ENCODE measurements around the gene AKT2.

Gene AKT2

DNA sequence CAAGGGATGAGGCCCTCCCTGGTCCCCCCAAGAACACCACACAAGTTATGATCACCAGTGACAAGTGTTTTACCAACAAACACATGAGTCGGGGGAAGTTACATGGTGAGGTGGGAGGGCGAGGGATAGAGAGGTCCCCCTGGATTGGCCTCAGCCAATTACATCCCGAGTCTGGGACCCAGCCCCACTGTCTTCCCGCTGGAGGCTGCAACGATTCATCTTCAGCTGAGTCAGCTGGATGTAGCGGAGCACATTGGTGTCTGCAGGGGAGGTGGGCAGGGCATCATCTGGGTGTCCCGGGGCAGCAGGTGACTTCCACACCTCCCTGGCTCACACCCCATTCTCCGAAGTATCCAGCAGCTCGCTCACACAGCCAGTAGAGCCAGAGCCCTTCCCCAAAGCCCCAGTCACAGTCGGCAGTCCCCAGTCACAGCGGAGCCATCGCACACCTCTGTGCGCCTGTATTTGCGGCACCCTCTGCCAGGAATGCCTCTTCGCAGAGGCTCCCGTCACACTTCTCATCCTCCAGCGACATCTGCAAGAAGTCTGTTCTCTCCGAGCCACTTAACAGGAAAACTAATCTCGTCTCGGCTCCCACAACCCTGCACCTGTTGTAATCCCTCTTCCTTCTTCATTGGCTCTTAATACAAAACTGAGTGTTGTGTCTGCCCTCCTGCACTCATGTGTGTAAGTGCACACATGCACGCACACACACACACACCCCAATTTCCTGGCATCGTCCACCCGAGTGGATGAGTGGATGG is 69.0 kb downstream of the AKT2 start:
- no peak for DNase-seq

DNA sequence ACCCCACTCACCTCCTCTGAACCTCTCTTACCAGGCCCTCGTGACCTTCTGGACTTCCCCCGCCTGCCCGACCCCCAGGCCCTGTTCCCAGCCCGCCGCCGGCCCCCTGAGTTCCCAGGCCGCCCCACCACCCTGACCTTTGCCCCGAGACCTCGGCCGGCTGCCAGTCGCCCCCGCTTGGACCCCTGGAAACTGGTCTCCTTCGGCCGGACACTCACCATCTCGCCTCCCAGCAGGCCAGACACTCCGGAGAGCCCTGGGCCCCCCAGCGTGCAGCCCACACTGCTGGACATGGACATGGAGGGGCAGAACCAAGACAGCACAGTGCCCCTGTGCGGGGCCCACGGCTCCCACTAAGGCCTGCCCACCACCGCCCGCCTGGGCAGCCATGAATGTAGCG is 70.2 kb downstream of the AKT2 start:
- DNase-seq: no peak

DNA sequence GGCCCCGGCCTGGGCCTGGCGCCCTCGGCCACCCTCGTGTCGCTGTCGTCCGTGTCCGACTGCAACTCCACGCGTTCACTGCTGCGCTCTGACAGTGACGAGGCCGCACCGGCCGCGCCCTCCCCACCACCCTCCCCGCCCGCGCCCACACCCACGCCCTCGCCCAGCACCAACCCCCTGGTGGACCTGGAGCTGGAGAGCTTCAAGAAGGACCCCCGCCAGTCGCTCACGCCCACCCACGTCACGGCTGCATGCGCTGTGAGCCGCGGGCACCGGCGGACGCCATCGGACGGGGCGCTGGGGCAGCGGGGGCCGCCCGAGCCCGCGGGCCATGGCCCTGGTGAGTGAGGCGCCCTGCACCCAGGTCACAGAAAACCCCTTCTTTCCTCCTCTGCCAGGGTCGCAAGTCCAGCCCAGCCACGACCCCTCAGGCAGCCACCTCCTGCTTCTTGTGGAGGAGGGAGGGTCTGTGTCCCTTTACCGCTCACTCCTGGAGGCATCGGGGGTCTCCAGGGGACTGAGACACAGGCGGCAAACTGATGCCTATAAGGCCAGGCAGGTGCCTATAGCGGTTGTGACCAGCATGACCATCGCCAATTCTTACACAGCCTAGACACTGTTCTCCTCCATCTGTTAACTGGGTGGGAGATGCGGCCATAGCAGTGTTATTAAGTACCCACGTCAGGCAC is 71.1 kb downstream of the AKT2 start:
- no peak for DNase-seq

DNA sequence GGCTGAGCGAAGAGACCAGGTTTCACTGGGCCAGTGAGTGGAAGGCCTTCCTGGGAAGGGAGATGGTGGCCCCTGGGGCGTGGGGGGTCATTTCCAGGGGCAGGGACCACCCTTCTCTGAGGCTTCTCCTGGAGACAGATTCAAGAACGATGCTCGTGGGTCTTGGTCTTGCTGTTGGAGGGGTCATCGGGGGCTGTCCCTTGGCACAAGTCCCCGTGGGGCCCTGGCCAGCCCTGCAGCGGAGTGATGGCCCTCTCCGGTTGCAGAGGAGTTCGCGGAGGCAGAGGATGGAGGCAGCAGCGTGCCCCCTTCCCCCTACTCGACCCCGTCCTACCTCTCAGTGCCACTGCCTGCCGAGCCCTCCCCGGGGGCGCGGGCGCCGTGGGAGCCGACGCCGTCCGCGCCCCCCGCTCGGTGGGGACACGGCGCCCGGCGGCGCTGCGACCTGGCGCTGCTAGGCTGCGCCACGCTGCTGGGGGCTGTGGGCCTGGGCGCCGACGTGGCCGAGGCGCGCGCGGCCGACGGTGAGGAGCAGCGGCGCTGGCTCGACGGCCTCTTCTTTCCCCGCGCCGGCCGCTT is 71.8 kb downstream of the AKT2 start:
- DNase-seq: no peak

DNA sequence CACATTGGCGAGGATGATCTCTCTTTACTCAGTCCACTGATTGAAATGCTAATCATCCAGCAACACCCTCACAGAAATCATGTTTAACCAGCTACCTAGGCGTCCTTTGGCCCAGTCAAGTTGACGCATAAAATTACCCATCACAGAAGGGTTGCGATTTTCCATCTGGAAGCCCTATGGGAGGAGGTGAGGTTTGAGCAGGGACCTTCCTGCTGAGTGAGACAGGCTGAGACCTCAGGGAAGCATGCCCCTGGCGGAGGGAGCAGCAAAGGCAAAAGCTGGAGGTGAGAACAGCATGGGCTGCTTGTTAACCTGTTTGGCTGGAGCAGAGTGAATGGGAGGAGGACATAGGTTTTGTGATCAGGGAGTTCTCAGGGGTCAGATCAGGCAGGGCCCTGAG is 74.3 kb downstream of the AKT2 start:
- no peak for DNase-seq

DNA sequence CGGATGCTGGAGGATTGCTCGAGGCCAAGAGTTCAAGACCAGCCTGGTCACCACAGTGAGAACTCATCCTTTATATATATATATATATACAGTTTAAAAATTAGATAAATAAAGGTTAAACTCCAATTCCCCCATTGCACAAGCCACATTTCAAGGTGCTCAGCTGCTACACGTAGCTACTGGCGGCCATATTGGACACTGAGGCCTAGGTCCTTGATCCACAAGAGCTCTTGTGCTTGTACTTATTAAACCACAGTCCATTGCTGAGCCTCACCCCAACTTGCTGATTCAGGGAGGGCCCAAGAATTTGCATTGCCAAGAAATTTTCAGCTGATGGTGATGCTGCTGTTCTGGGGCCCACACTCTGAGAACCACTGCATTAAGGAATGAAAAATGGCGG is 76.5 kb downstream of the AKT2 start:
- no peak for DNase-seq

DNA sequence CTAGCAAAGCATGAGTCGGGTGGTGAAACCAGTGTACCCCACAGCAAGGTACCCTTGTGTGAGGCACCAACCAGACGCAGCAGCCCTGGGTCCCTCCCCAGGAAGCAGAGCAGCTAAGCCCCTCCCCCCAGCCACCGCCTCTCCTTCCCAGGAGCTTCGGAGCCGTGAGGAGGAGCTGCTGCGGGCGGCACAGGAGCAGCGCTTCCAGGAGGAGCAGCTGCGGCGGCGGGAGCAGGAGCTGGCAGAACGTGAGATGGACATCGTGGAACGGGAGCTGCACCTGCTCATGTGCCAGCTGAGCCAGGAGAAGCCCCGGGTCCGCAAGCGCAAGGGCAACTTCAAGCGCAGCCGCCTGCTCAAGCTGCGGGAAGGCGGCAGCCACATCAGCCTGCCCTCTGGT is 79.4 kb downstream of the AKT2 start:
- no peak for DNase-seq

DNA sequence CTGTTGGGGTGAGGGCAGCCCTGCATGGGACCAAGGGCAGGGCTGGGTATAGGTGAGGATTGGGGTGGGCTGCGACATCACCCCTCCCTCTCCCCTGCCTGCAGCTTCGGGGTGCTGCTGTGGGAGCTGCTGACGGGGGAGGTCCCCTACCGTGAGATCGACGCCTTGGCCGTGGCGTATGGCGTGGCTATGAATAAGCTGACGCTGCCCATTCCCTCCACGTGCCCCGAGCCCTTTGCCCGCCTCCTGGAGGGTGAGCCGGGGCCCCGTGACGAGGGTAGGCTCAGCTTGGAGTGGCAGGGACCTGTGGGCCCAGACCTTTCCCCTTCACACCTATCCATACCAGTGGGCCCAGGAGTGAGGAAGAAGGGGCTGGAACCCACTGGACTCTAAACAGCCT is 80.8 kb downstream of the AKT2 start:
- DNase-seq: no peak

DNA sequence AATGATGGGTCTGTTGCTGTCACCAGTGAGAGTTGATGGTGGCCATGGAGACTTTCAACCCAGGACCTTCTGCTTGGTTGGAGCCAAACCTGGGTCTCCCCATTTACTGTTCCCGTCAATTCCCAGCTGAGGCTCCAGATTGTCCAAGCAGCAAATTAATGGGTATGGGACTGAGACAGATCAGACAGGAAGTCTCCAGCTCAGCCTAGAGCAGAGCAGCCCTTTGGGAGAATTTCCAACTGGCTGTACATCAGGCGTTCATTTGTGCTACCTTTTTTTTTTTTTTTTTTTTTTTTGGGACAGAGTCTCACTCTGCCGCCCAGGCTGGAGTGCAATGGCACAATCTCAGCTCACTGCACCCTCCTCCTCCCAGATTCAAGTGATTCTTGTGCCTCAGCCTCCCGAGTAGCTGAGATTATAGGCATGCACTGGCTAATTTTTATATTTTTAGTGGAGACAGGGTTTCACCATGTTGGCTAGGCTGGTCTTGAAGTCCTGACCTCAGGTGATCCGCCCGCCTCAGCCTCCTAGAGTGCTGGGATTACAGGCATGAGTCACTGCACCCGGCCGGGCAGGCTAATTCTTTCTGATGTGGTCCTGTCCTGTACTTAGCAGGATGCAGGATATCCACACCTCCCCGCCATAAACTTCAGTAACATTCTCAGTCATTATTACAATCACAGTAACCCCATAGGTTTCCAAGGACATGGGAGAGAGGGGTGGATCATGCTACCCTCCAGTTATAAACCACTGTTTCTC is 84.6 kb downstream of the AKT2 start:
- DNase-seq: no peak

DNA sequence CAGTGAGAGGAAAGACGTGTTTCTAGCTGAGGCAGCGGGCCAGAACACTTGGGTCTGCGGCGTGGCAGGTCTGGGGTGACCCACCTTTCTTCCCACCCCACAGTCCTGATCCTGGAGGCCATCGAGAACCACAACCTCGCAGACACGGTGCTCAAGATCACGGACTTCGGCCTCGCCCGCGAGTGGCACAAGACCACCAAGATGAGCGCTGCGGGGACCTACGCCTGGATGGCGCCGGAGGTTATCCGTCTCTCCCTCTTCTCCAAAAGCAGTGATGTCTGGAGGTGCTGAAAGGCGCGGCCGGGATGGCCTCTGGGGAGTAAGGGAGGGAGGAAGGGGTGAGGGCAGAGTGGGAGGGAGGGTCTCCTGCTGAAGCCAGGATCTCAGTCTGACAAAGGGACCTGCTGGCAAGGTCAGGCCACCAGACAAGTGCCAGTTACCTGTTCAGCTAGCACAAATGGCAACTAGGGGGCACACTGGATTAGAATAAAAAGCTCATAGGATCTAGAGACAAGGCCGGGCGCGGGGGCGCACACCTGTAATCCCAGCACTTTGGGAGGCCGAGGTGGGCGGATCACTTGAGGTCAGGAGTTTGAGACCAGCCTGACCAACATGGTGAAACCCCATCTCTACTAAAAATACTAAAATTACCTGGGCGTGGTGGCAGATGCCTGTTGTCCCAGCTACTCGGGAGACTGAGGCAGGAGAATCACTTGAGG is 86.7 kb downstream of the AKT2 start:
- DNase-seq: no peak

DNA sequence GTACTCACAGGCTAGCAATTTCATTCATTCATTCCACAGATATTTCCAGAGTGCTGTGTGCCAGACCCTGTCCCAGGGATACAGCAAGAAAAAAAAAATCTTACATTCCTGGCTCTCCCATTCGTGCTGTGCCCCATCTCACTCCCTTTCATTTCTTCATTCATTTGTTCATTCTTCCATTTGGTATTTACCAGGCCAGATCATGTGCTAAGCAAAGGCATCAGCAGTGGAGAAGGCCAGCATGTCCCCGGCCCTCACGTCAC is 91.6 kb downstream of the AKT2 start:
- no peak for DNase-seq

DNA sequence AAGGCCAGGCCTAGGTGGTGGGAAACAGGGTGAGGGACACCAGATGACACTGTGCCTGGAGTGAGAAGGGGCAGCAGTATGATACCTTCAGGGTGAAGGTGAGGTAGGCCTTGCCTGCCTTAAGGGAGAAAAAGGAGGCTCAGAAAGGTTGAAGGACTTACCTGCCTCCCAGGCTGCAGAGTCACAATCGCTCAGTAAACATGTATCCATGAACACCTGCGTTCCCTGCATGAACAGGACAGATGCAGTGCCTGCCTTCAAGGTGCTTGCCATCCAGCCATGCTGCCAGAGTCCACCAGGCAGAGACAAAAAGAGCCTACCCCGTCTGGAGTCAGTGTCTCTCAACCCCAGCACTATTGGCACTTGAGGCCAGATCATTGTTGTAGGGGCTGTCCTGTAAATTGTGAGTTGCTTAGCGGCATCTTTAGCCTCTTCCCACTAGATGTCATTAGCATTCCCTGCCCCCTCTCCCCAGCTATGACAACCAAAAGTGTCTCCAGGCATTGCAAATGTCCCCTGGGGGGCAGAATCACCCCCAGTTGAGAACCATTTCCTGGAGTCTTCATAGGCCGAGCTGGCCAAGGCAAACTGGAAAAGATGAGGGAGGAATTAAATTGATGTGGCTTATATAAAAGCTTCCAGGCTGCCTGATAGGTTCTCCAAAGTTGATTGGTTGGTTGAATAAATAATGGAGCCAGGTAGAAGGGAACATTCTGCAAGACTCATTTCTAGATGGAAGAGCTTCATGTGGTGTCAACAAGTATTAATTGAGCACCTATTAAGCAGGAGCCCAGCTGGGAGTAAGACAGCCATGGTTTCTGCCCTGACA is 92.2 kb downstream of the AKT2 start:
- DNase-seq: no peak

DNA sequence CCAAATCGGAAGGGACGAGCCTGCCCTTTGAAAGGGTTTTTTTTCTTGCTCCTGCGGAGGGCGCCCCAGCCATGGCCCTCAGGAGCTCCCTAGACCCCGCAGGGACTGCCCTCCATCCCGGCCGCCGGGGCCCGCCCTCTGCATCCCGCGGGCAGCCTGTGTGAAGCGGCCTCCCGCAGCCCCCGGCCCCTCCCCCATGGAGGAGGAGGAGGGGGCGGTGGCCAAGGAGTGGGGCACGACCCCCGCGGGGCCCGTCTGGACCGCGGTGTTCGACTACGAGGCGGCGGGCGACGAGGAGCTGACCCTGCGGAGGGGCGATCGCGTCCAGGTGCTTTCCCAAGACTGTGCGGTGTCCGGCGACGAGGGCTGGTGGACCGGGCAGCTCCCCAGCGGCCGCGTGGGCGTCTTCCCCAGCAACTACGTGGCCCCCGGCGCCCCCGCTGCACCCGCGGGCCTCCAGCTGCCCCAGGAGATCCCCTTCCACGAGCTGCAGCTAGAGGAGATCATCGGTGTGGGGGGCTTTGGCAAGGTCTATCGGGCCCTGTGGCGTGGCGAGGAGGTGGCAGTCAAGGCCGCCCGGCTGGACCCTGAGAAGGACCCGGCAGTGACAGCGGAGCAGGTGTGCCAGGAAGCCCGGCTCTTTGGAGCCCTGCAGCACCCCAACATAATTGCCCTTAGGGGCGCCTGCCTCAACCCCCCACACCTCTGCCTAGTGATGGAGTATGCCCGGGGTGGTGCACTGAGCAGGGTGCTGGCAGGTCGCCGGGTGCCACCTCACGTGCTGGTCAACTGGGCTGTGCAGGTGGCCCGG is 93.1 kb downstream of the AKT2 start:
- peak; percentile 30 for DNase-seq

DNA sequence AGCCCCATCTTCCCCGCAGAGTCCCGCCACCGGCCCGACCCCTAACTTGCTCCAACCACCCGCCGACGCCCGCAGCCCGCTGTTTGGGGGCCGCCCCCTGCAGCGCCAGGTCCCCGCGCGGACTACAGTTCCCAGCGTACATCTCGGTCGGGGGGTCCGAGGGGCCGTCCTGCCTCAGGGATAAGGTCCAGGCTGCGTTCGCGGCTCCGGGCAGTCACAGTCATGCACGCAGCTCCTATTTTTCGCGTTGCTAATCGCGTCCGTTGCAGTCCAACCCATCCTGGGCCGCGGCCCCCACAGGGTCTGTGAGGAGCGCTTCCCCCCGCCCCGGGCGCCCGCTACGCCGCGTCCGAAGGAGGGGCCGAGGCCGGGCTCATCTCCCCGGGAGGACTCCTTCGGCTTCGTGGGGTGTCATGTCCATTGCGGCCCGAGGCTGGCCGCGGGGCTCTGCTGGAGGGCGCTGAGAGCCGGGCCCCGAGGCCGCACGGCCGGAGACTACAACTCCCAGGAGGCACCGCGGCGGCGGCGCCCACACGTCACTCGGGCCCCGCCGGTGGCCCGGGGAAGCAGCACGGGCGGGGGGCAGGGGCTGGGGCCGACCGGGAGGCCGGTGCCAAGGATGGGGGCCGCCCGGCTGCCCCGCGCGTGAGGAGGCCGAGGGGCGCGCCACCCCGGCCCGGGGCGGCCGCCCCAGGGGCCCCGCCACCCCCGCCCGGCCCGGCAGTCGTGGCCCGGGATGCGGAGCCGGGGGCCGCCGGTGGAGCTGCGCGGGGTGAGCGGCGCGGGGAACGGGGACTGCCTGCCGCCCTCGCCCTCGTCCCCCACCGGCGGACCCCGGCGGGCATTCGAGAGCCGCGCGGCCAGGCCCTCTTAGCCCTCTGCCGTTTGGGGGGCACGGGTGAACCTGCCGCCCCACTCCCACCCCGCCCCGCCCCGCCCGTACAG is 94.0 kb downstream of the AKT2 start, which contains the start of gene MAP3K10:
Gene MAP3K10, plus strand, starts transcription at position 536 of the 945 bp plus-strand sequence. CDS start 606 bp downstream, outside the sequence.
- peak; percentile 80 for DNase-seq

DNA sequence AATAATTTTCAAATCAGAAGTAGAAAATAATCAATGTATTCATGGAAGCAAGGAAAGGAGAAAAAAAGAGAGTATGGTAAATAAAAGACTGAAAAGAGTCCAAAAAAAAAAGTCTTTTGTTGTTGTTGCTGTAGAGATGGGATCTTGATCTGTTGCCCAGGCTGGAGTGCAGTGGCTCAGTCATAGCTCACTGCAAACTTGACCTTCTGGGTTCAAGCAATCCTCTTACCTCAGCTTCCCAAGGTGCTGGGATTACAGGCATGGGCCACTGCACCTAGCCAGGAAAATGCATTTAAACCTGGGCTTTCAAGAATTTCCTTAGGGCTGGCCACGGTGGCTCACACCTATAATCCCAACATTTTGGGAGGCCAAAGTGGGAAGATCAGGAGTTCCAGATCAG is 100.9 kb downstream of the AKT2 start:
- no peak for DNase-seq

All from CD4-positive, alpha-beta T cell treated with Interleukin-10 for 1 hour (primary cell).